Measurements from ENCODE around the gene OSBP2.

- TF ChIP-seq REST (IDR thresholded peaks at IDR 0.05; ENCODE audit: insufficient read depth in 1 of 2, low read depth in 2 of 2, low read length in 2 of 2) = no peak
- TF ChIP-seq POLR2AphosphoS5 (IDR thresholded peaks at IDR 0.05; ENCODE audit: low read depth, low read length) = no peak
- no peak for TF ChIP-seq TAF1 (IDR thresholded peaks at IDR 0.05; ENCODE audit: borderline replicate concordance, insufficient read depth, low read length)
These were observed 20.2 kb upstream of the OSBP2 start for GRCh38 chr22:30674482-30674881.

Data from PFSK-1 (cell line).